ENCODE results near the gene OR7D4. TPM values are rescaled to one million over a fixed set of nuclear protein-coding genes. Genes with fewer than 3 reads are reported as not detected.

OR7D4 gene
- total RNA-seq, 4 donors from 2014 or later = not detected

- Histone ChIP-seq H3K27ac (no peak overlapping the region), H3K27me3 (no peaks in the 10 kb centered on the region), H3K4me1 (no peaks in the 10 kb centered on the region), H3K36me3 (no peaks in the 10 kb centered on the region), H3K4me3 (no peak overlapping the region), H3K9me3 (no peaks in the 10 kb centered on the region)
- DNase-seq = no peak
- no peak for TF ChIP-seq CTCF (IDR thresholded peaks at IDR 0.05)
- no peak for TF ChIP-seq POLR2A (IDR thresholded peaks at IDR 0.05)
- intact Hi-C loops (cut with DNase I; ENCODE audit: low total_unique reads) = no loop called here
These were observed 47.9 kb downstream of the OR7D4 start for GRCh38 chr19:9171393-9171991.

- Histone ChIP-seq H3K36me3 (no peaks in the 10 kb centered on the region), H3K4me1 (no peaks in the 10 kb centered on the region), H3K9me3 (peaks cover 0 to 9% of the 10 kb centered on the region in 2 donors), H3K27me3 (no peaks in the 10 kb centered on the region), H3K27ac (no peak overlapping the region), H3K4me3 (no peak overlapping the region)
- no peak for DNase-seq
- intact Hi-C loops (cut with DNase I; ENCODE audit: low total_unique reads) = no loop called here
- TF ChIP-seq POLR2A (IDR thresholded peaks at IDR 0.05) = no peak
- TF ChIP-seq CTCF (IDR thresholded peaks at IDR 0.05) = no peak
These were observed 52.5 kb downstream of the OR7D4 start for GRCh38 chr19:9166846-9167245.

GRCh38 chr19:9165261-9165660, 54.1 kb downstream of the OR7D4 start:
- H3K9me3 ChIP-seq = peaks cover 0 to 14% of the 10 kb centered on the region in 2 donors
- H3K4me1 ChIP-seq = no peaks in the 10 kb centered on the region
- no peak for DNase-seq
- no peak overlapping the region for H3K4me3 ChIP-seq
- no peaks in the 10 kb centered on the region for H3K36me3 ChIP-seq
- no peak for TF ChIP-seq CTCF (IDR thresholded peaks at IDR 0.05)
- no peak for TF ChIP-seq POLR2A (IDR thresholded peaks at IDR 0.05)
- intact Hi-C loops (cut with DNase I; ENCODE audit: low total_unique reads) = no loop called here
- H3K27me3 ChIP-seq = no peaks in the 10 kb centered on the region
- H3K27ac ChIP-seq = no peak overlapping the region

- H3K36me3 ChIP-seq = no peaks in the 10 kb centered on the region
- intact Hi-C loops (cut with DNase I; ENCODE audit: low total_unique reads) = no loop called here
- H3K27me3 ChIP-seq = no peaks in the 10 kb centered on the region
- no peak for TF ChIP-seq POLR2A (IDR thresholded peaks at IDR 0.05)
- no peak for TF ChIP-seq CTCF (IDR thresholded peaks at IDR 0.05)
- no peaks in the 10 kb centered on the region for H3K4me1 ChIP-seq
- DNase-seq = no peak
- no peak overlapping the region for H3K4me3 ChIP-seq
- no peak overlapping the region for H3K27ac ChIP-seq
- peaks cover 0 to 20% of the 10 kb centered on the region in 2 donors for H3K9me3 ChIP-seq
These were observed 58.0 kb downstream of the OR7D4 start for GRCh38 chr19:9161427-9161826.

Other genes starting within 250 kb of the OR7D4 start
- 1 to 10 TPM in 3 of 4 donors, under 1 TPM in 1; 0.88 to 5.6 (median 1.7) TPM for gene MUC16, start 209.2 kb downstream of the OR7D4 start, total RNA-seq
- gene OR1M1, start 132.5 kb downstream of the OR7D4 start, total RNA-seq = not detected
- gene OR7G2, start 112.1 kb downstream of the OR7D4 start, total RNA-seq = not detected
- gene OR7G1, start 103.8 kb downstream of the OR7D4 start, total RNA-seq = not detected
- not detected for gene OR7G3, start 92.6 kb downstream of the OR7D4 start, total RNA-seq
- gene ZNF317, start 79.2 kb downstream of the OR7D4 start, total RNA-seq = 10 to 100 TPM in 2 of 4 donors, 1 to 10 TPM in 2; 4.4 to 42.6 (median 13.6) TPM
- not detected for gene OR7D2, start 40.6 kb downstream of the OR7D4 start, total RNA-seq
- gene OR7E24, start 31.3 kb upstream of the OR7D4 start, total RNA-seq = not detected
- 10 to 100 TPM in 2 of 4 donors, 1 to 10 TPM in 2; 1.8 to 34.6 (median 11.6) TPM for gene ZNF699, start 90.2 kb upstream of the OR7D4 start, total RNA-seq
- 10 to 100 TPM in 3 of 4 donors, 1 to 10 TPM in 1; 5.3 to 60.1 (median 30.2) TPM for gene ZNF559, start 104.6 kb upstream of the OR7D4 start, total RNA-seq
- gene ZNF177, start 143.4 kb upstream of the OR7D4 start, total RNA-seq = 1 to 10 TPM in 3 of 4 donors, not detected in 1; 4.4 to 8.7 (median 5.8) TPM
- 10 to 100 TPM; 12.6 to 49.1 (median 35.4) TPM for gene ZNF266, start 216.0 kb upstream of the OR7D4 start, total RNA-seq

Measured in uterus (tissue), 4 donors.